CD14-positive monocyte (primary cell): Measurements from ENCODE around the gene TSHZ1. TPM values are rescaled to one million over a fixed set of nuclear protein-coding genes. Genes with fewer than 3 reads are reported as not detected.
A peak's percentile ranks its signal among the peaks of the same experiment; 100 is the strongest.

Experiments
- DNase-seq, 3 donors: peaks; one replicate each; pipeline ENCODE4 v3.0.0-alpha.2; 2011 to 2022
- H2AFZ ChIP-seq: 2 replicates; pipeline ENCODE4 v1.6.0; 2012; ENCODE audit warnings: mild to moderate bottlenecking, low read depth, low read length, inconsistent platforms; ENCODE audit not compliant: insufficient read depth, poor library complexity, severe bottlenecking
- H3K27ac ChIP-seq, 2 donors: 1 replicate in 1 of 2; 2 replicates in 1 of 2; pipeline ENCODE4 v1.5.1; 2012 to 2013; ENCODE audit warnings: low read length in 2 of 2, control low read depth in 1 of 2, inconsistent platforms in 1 of 2, low read depth in 1 of 2, mild to moderate bottlenecking in 1 of 2
- H3K27me3 ChIP-seq, 2 donors: one replicate each; pipeline versions ENCODE4 v1.6.0 to v1.6.1; 2011 to 2013; ENCODE audit warnings: low read length in 2 of 2; ENCODE audit not compliant: control insufficient read depth in 2 of 2, insufficient read depth in 2 of 2
- H3K36me3 ChIP-seq, 2 donors: replicated peaks in 1 of 2; 1 replicate in 1 of 2; 2 replicates in 1 of 2; pipeline versions ENCODE4 v1.5.1 to v1.6.1; 2012 to 2013; ENCODE audit warnings: low read length in 2 of 2, control low read depth in 1 of 2, inconsistent platforms in 1 of 2, mild to moderate bottlenecking in 1 of 2; ENCODE audit not compliant: insufficient read depth in 2 of 2, control insufficient read depth in 1 of 2
- H3K4me1 ChIP-seq, 2 donors: 1 replicate in 1 of 2; 2 replicates in 1 of 2; pipeline versions ENCODE4 v1.5.1 to v1.6.1; 2012 to 2013; ENCODE audit warnings: low read length in 2 of 2, control low read depth in 1 of 2, inconsistent platforms in 1 of 2, mild to moderate bottlenecking in 1 of 2, moderate library complexity in 1 of 2; ENCODE audit not compliant: insufficient read depth in 2 of 2, control insufficient read depth in 1 of 2
- H3K4me2 ChIP-seq: replicated peaks from 2 replicates; pipeline ENCODE3; 2012; ENCODE audit warnings: low read length, moderate library complexity, mild to moderate bottlenecking; ENCODE audit not compliant: poor library complexity, severe bottlenecking; ENCODE audit errors: extremely low read depth
- H3K4me3 ChIP-seq, 3 experiments: fragments of 200-600 bp in 1 of 3; sonication (generic) in 1 of 3; replicated peaks in 1 of 3; 1 replicate in 2 of 3; 2 replicates in 1 of 3; pipeline ENCODE4 v1.5.1; 2011 to 2013; ENCODE audit warnings: low read length in 3 of 3, mild to moderate bottlenecking in 3 of 3, control low read depth in 2 of 3, low read depth in 2 of 3, inconsistent platforms in 1 of 3, moderate library complexity in 1 of 3
- H3K79me2 ChIP-seq: 2 replicates; pipeline ENCODE4 v1.6.0; 2012; ENCODE audit warnings: mild to moderate bottlenecking, control low read depth, inconsistent platforms, low read length, moderate library complexity; ENCODE audit not compliant: insufficient read depth
- H3K9ac ChIP-seq: 2 replicates; pipeline ENCODE4 v1.6.0; 2017; ENCODE audit warnings: low read length, mild to moderate bottlenecking; ENCODE audit not compliant: insufficient read depth, poor library complexity, severe bottlenecking
- H3K9me3 ChIP-seq, 2 donors: replicated peaks in 1 of 2; 1 replicate in 1 of 2; 2 replicates in 1 of 2; pipeline versions ENCODE4 v1.5.1 to v1.6.1; 2012 to 2013; ENCODE audit warnings: low read length in 2 of 2, control low read depth in 1 of 2; ENCODE audit not compliant: control insufficient read depth in 1 of 2, insufficient read depth in 1 of 2
- H4K20me1 ChIP-seq: 2 replicates; pipeline ENCODE4 v1.6.0; 2012; ENCODE audit warnings: mild to moderate bottlenecking, low read length, control low read depth, moderate library complexity; ENCODE audit not compliant: insufficient read depth
- H3K27ac Mint-ChIP-seq, 7 donors: one replicate each; pipeline ENCODE4 v1.8.0; 2020; ENCODE audit warnings: mild to moderate bottlenecking in 7 of 7, mixed read lengths in 7 of 7, moderate library complexity in 6 of 7, inconsistent platforms in 2 of 7
- H3K27me3 Mint-ChIP-seq, 3 donors: one replicate each; pipeline ENCODE4 v1.8.0; 2021 to 2022; ENCODE audit warnings: low read depth in 3 of 3, mild to moderate bottlenecking in 3 of 3, mixed read lengths in 3 of 3, moderate library complexity in 3 of 3, inconsistent platforms in 1 of 3
- H3K36me3 Mint-ChIP-seq, 2 donors: one replicate each; pipeline ENCODE4 v1.8.0; 2020; ENCODE audit warnings: mixed read lengths in 2 of 2, inconsistent platforms in 1 of 2, mild to moderate bottlenecking in 1 of 2
- H3K4me1 Mint-ChIP-seq: one replicate; pipeline ENCODE4 v1.8.0; 2020; ENCODE audit warnings: mild to moderate bottlenecking, mixed read lengths
- H3K4me3 Mint-ChIP-seq, 2 donors: one replicate each; pipeline ENCODE4 v1.8.0; 2020; ENCODE audit warnings: mild to moderate bottlenecking in 2 of 2, mixed read lengths in 2 of 2, moderate library complexity in 1 of 2
- H3K9me3 Mint-ChIP-seq, 7 donors: one replicate each; pipeline ENCODE4 v1.8.0; 2020 to 2022; ENCODE audit warnings: mixed read lengths in 7 of 7, mild to moderate bottlenecking in 6 of 7, moderate library complexity in 6 of 7, inconsistent platforms in 2 of 7
- CTCF ChIP-seq: fragments of 200-600 bp; IDR thresholded peaks from one replicate; pipeline ENCODE4 v1.8.0; 2022; ENCODE audit warnings: antibody characterized with exemption, mild to moderate bottlenecking
- WGBS: methylation state at CpG from one replicate; pipeline ENCODE4 v1.1.5; 2013; ENCODE audit warnings: missing lambda C conversion rate; ENCODE audit not compliant: insufficient coverage; 5-methylcytosine and 5-hydroxymethylcytosine counted together
- intact Hi-C, 2 donors: fragments of 100-400 bp; cut with micrococcal nuclease; formaldehyde crosslinking; loops; one replicate each; pipeline versions ENCODE4 v1.15.0 to v1.15.1; 2023
- polyA plus RNA-seq, 3 donors: library from polyadenylated mRNA; depleted of rRNA in 1 of 3; unstranded in 2 of 3; stranded (reverse) in 1 of 3; fragments of 300-500 nt in 2 of 3; fragments of >200 nt in 1 of 3; fragmentation: Illumina TruSeq in 2 of 3; gene quantifications; 1 replicate in 2 of 3; 2 replicates in 1 of 3; pipeline ENCODE4 v1.2.3, GENCODE V29; 2012 to 2021

TSHZ1 gene
- polyA plus RNA-seq, 3 donors: 0.76 to 3.3 (median 1.4) TPM

DNA sequence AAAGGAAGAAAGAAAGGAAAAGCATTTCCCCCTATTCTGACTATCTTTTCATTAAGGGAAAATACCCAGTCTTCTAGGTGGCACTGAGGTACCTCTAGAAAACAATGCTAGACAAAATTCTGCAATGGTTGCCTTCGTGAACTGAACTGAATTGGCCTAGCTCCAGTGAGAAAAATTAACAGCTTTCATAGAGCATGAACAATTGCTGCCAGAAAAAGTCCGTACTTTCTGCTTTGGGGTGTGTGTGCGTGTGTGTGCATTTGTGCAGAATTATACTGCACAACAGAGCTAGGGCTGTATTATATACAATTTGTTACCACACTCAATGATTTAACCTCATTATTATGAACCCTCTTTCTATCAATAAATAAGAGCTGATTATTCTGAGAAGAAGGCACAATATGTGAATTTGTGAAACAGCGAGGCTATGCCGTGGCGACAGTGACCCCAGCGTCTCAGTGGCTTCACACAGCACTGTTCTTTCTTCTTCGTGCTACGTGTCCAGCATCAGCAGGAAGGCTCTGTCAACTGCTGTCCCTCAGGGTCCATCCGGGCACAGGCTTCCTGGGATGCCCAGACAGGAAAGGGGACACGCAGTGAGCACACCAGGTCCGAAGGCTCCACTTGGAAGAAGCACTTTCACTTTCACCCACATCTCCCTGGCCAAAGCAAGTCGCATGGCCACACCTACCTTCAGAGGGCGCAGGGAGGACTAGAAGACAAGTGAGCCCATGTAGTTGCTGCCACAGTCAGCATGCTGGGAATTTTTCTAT lies 49.2 kb upstream of the TSHZ1 start:
- 11% methylated on average over 11 of the region's 14 CpGs for WGBS
- Mint-ChIP-seq H3K4me3 (peak overlapping the region; percentile 92 to 97), H3K4me1 (peaks cover 16% of the 10 kb centered on the region), H3K27me3 (peaks cover 4 to 8% (median 7%) of the 10 kb centered on the region in 3 donors), H3K9me3 (peaks cover 0 to 6% (median 2%) of the 10 kb centered on the region in 7 donors), H3K27ac (peak overlapping the region in 6 of 7 donors; percentile 20 to 82 (median 68)), H3K36me3 (no peaks in the 10 kb centered on the region)
- Histone ChIP-seq H3K4me1 (no peaks in the 10 kb centered on the region), H3K4me3 (peak overlapping the region; percentile 63 to 95 (median 89)), H2AFZ (peak overlapping the region; percentile 94), H3K9ac (peak overlapping the region; percentile 73), H3K27me3 (no peaks in the 10 kb centered on the region), H3K27ac (peak overlapping the region in 1 of 2 donors; percentile 69), H3K36me3 (no peaks in the 10 kb centered on the region), H3K79me2 (no peaks in the 10 kb centered on the region), H3K9me3 (no peaks in the 10 kb centered on the region), H3K4me2 (peak overlapping the region; percentile 68), H4K20me1 (no peaks in the 10 kb centered on the region)
- TF ChIP-seq CTCF: no peak
- intact Hi-C loops: no loop called here
- peak; percentile 36 to 43 (median 36) for DNase-seq

DNA sequence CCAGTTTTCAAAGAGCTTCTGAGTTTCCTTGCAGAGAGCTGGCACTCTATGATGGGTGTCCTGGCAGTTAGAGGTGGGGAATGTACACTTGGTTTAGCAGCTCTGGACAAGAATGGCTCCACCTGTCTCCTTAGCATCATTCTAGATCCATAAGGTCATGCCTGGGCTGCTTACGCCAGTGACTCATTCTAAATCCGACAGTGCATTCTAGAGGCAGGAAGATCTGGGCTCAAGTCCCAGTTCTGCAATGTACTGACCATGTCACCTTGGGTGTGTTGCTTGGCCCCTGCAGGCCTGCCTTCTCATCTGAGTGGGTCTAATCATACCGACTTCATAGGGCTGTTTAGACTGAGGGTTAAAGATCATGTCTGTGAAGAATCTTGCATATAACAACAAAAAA lies 48.1 kb upstream of the TSHZ1 start:
- H3K27ac ChIP-seq: no peak overlapping the region
- DNase-seq: no peak
- no peaks in the 10 kb centered on the region for H3K79me2 ChIP-seq
- H3K4me3 Mint-ChIP-seq: no peak overlapping the region
- 93% methylated on average over 2 of the region's 3 CpGs for WGBS
- no peak overlapping the region for H2AFZ ChIP-seq
- H3K36me3 Mint-ChIP-seq: no peaks in the 10 kb centered on the region
- H3K4me2 ChIP-seq: no peak overlapping the region
- H3K9me3 Mint-ChIP-seq: peaks cover 0 to 6% (median 2%) of the 10 kb centered on the region in 7 donors
- intact Hi-C loops: no loop called here
- H3K27me3 Mint-ChIP-seq: peaks cover 6 to 12% (median 11%) of the 10 kb centered on the region in 3 donors
- H3K36me3 ChIP-seq: no peaks in the 10 kb centered on the region
- no peak overlapping the region for H3K27ac Mint-ChIP-seq
- H3K27me3 ChIP-seq: no peaks in the 10 kb centered on the region
- no peak overlapping the region for H3K9ac ChIP-seq
- peaks cover 16% of the 10 kb centered on the region for H3K4me1 Mint-ChIP-seq
- TF ChIP-seq CTCF: no peak
- no peak overlapping the region for H3K4me3 ChIP-seq
- no peaks in the 10 kb centered on the region for H4K20me1 ChIP-seq
- no peaks in the 10 kb centered on the region for H3K9me3 ChIP-seq
- no peaks in the 10 kb centered on the region for H3K4me1 ChIP-seq
